Measurements from ENCODE around the gene DDX24.

DNA sequence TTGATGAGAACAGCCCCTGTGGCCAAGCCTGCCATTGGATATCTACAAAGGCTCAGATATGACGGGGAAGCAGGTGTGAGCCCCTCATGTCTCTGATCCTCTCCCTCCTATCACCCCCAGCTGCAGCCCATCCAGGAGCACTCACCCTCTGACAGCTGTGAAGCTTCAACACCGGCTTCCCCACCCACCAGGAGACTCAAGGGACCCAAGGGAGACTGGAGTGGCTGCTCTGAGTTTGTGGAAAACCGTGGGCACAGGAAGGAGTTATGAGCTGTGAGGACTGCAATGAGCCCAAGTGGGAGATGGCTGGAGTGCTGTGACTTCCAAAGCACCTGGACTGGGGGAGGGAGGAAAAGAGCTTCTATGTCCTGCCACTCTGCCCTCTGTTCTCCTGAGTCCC, 40.5 kb upstream of the DDX24 start:
- TF ChIP-seq, protein P1, sequence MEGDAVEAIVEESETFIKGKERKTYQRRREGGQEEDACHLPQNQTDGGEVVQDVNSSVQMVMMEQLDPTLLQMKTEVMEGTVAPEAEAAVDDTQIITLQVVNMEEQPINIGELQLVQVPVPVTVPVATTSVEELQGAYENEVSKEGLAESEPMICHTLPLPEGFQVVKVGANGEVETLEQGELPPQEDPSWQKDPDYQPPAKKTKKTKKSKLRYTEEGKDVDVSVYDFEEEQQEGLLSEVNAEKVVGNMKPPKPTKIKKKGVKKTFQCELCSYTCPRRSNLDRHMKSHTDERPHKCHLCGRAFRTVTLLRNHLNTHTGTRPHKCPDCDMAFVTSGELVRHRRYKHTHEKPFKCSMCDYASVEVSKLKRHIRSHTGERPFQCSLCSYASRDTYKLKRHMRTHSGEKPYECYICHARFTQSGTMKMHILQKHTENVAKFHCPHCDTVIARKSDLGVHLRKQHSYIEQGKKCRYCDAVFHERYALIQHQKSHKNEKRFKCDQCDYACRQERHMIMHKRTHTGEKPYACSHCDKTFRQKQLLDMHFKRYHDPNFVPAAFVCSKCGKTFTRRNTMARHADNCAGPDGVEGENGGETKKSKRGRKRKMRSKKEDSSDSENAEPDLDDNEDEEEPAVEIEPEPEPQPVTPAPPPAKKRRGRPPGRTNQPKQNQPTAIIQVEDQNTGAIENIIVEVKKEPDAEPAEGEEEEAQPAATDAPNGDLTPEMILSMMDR (IDR thresholded peaks at IDR 0.05): no peak
- TF ChIP-seq SP1 (CRISPR knock-in tag; conservative IDR thresholded peaks at IDR 0.05): no peak
- no peak for TF ChIP-seq ZNF138 (CRISPR knock-in tag; conservative IDR thresholded peaks at IDR 0.05)
- TF ChIP-seq ZNF423 (CRISPR knock-in tag; IDR thresholded peaks at IDR 0.05): no peak
- TF ChIP-seq MXD4 (CRISPR knock-in tag; IDR thresholded peaks at IDR 0.05; ENCODE audit: borderline replicate concordance): no peak
- TF ChIP-seq, protein P2, sequence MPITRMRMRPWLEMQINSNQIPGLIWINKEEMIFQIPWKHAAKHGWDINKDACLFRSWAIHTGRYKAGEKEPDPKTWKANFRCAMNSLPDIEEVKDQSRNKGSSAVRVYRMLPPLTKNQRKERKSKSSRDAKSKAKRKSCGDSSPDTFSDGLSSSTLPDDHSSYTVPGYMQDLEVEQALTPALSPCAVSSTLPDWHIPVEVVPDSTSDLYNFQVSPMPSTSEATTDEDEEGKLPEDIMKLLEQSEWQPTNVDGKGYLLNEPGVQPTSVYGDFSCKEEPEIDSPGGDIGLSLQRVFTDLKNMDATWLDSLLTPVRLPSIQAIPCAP (CRISPR knock-in tag; IDR thresholded peaks at IDR 0.05): no peak
- TF ChIP-seq, protein P3, sequence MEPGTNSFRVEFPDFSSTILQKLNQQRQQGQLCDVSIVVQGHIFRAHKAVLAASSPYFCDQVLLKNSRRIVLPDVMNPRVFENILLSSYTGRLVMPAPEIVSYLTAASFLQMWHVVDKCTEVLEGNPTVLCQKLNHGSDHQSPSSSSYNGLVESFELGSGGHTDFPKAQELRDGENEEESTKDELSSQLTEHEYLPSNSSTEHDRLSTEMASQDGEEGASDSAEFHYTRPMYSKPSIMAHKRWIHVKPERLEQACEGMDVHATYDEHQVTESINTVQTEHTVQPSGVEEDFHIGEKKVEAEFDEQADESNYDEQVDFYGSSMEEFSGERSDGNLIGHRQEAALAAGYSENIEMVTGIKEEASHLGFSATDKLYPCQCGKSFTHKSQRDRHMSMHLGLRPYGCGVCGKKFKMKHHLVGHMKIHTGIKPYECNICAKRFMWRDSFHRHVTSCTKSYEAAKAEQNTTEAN (CRISPR knock-in tag; IDR thresholded peaks at IDR 0.05): no peak
- no peak for TF ChIP-seq NFE2L1 (CRISPR knock-in tag; IDR thresholded peaks at IDR 0.05)
- TF ChIP-seq TEAD4 (CRISPR knock-in tag; IDR thresholded peaks at IDR 0.05): no peak
- no peak for TF ChIP-seq FOXJ3 (CRISPR knock-in tag; IDR thresholded peaks at IDR 0.05; ENCODE audit: borderline replicate concordance)
- TF ChIP-seq, protein P4, sequence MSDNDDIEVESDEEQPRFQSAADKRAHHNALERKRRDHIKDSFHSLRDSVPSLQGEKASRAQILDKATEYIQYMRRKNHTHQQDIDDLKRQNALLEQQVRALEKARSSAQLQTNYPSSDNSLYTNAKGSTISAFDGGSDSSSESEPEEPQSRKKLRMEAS (CRISPR knock-in tag; IDR thresholded peaks at IDR 0.05): no peak
- TF ChIP-seq, protein P5, sequence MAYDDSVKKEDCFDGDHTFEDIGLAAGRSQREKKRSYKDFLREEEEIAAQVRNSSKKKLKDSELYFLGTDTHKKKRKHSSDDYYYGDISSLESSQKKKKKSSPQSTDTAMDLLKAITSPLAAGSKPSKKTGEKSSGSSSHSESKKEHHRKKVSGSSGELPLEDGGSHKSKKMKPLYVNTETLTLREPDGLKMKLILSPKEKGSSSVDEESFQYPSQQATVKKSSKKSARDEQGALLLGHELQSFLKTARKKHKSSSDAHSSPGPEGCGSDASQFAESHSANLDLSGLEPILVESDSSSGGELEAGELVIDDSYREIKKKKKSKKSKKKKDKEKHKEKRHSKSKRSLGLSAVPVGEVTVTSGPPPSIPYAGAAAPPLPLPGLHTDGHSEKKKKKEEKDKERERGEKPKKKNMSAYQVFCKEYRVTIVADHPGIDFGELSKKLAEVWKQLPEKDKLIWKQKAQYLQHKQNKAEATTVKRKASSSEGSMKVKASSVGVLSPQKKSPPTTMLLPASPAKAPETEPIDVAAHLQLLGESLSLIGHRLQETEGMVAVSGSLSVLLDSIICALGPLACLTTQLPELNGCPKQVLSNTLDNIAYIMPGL (CRISPR knock-in tag; IDR thresholded peaks at IDR 0.05): no peak
- TF ChIP-seq IRF2 (CRISPR knock-in tag; IDR thresholded peaks at IDR 0.05; ENCODE audit: borderline replicate concordance, low read depth): no peak
- TF ChIP-seq, protein P6, sequence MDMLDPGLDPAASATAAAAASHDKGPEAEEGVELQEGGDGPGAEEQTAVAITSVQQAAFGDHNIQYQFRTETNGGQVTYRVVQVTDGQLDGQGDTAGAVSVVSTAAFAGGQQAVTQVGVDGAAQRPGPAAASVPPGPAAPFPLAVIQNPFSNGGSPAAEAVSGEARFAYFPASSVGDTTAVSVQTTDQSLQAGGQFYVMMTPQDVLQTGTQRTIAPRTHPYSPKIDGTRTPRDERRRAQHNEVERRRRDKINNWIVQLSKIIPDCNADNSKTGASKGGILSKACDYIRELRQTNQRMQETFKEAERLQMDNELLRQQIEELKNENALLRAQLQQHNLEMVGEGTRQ (CRISPR knock-in tag; IDR thresholded peaks at IDR 0.05): no peak

Data from WTC11 (cell line).